ENCODE data around the gene SCAF1.

DNA sequence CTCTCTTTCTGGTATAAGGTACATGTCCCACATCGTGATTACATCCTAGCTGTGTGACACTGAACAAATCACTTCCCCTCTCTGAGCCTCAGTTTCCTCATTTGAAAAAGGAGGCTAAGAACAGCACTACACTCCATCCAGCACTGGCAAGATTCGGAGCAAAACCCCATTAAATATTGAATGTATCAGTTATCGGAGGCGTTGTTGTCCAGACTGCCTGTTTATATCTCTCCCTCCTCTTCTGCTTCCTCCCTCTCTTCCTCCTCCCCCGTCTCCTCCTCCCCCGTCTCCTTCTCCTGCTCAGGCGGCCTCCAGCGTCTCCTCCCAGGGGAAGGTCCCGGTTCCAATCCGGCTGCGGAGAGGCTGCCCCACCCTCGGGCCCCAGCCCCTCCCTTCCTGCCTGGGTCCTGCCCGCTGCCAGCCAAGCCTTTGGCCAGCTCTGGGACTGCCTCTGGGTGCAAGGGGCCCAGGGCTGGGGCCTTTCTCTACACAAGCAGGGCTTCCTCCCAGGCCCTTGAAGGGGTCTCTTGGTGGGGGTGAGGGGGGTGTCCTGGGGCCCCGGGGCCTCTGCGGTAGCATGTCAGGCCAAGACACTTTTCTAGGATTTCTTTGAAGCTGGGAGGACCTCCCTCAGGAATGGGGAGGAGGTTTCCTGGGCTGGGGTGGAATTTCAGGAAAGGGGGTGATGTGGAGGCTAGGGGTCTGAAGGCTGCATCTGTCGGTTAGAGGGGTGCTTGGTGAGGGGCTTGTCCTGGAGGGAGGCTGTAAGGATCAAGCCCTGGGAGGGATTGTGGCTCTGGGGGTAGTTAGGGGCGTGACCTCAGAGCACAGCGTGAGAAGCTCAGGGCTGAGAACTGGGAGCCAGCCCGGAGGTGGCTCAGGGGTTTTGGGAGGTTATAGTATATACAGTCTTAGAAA is 3.9 kb upstream of the SCAF1 start:
- TF ChIP-seq, protein P1, sequence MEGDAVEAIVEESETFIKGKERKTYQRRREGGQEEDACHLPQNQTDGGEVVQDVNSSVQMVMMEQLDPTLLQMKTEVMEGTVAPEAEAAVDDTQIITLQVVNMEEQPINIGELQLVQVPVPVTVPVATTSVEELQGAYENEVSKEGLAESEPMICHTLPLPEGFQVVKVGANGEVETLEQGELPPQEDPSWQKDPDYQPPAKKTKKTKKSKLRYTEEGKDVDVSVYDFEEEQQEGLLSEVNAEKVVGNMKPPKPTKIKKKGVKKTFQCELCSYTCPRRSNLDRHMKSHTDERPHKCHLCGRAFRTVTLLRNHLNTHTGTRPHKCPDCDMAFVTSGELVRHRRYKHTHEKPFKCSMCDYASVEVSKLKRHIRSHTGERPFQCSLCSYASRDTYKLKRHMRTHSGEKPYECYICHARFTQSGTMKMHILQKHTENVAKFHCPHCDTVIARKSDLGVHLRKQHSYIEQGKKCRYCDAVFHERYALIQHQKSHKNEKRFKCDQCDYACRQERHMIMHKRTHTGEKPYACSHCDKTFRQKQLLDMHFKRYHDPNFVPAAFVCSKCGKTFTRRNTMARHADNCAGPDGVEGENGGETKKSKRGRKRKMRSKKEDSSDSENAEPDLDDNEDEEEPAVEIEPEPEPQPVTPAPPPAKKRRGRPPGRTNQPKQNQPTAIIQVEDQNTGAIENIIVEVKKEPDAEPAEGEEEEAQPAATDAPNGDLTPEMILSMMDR (IDR thresholded peaks at IDR 0.05) = peak in 1 of 4 experiments; percentile 14
- TF ChIP-seq POLR2A (IDR thresholded peaks at IDR 0.05) (peak; percentile 42), POLR2AphosphoS5 (IDR thresholded peaks at IDR 0.05) (peak; percentile 79)

All from prostate gland (tissue), 2 donors.